HG03442 (cell line): Measurements from ENCODE around the gene GMPS.
A peak's percentile ranks its signal among the peaks of the same experiment; 100 is the strongest.
"Not testable (repeated sequence)": the region's sequence is repeated elsewhere in the genome, so short reads cannot be mapped to it uniquely, and the experiment has no call there.

ENCODE experiments used
- ATAC-seq: cut with Tn5 transposase; IDR thresholded peaks from one replicate; pipeline ENCODE4 v1.9.1; 2021; ENCODE audit warnings: mild to moderate bottlenecking, moderate library complexity; ENCODE audit not compliant: unreplicated experiment

GMPS gene

DNA sequence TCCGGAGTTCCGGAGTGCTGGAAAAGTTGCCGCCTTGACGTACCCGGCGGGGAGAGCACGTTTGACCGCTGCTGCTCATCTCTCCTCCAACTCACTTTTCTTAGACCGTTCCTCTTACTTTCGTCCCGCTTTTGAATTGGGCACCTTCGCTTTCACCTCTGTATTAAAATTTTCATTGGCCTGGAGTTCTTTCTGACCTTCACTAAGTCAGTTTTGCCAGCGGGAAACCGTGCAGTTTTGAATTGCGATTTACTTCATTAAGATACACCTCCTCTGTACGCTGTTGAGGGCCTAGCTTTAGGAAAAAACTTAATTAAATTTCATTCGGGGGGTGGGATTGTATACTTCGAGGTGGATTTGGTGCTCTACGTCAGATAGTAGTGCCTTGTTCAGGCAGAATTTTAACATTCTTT, 1.3 kb downstream of the GMPS start:
- ATAC-seq = no peak

DNA sequence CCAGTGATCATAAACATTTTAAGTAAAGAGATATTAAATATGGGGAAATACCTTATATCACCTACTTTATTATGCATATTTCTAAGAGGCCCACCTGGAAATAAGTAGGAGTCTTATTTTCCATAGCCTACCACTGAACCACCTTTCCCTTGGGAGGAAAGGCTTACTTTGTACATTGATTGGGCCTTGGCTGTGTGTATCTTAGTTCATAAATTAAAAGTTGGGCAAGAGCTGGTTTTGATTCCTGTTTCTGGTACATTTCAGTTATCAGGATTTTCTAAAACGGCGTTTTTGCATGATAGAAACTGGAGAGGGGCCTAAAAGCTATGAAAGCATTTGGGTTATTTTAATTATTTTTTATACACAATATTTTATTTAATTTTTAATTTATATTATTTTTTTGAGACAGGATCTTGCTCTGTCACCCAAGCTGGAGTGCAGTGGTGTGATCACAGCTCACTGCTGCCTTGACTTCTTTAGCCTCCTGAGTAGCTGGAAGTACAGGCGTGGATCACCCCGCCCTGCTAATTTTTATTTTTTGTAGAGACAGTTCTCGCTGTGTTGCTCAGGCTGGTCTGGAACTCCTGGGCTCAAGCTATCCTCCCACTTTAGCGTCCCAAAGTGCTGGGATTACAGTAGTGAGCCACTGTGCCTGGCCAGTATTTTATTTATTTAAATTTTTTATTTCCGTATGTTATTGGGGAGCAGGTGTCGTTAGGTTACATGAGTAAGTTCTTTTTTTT, 2.6 kb downstream of the GMPS start:
- ATAC-seq = no peak

DNA sequence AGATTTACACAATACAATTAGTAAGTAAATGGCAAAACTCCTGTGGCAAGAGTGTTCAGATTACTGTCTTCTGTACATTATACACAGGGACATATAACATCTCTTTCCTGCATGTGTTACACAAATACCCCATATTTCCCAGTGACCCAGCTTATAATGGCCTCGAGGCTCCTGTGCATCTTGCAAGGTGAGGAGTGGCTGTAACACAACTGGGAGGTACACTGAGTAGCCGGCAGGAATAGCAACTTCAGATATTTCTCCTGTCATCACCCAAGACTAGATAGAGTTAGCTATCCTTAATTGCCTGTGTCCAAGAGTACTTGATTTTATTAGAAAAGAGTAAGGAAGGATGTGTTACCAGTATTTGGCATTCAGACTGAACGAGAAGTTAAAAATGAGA, 5.6 kb downstream of the GMPS start:
- no peak for ATAC-seq

DNA sequence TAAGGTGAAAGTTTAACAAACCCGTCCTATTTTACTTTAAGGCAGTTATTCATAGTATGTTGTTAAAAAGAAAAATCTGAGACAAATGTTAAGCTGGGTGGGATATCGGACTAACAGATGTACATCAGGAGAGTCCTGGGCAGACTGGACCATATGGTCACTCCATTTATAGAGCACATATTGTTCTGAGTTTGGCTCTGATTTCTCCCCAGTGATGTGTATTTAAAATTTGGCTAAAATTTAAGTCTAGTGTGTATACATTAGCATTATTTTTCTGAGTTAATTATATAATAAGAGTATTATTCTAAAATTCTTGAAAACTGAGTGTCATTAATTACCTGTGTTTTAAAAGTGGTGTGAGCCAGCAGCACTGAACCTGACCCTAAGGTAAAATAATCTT, 6.1 kb downstream of the GMPS start:
- no peak for ATAC-seq

DNA sequence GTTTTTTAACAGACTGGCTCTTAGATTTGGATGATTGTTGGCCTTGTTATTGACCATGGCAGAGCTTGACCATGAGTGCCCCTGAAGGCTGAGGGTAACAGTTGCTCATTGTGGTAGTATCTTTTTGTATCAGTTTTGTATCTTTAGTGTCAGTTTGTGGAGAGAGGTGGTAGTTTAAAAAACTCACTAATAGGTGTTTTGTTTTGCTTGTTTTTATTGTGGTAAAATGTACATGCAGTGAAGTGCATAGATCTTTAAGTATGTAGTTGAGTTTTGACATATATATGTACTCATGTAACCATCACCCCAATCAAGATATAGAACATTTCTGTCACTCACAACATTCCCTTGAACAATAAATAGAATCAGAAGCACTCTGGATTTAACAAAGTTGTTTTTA, 9.8 kb downstream of the GMPS start:
- no peak for ATAC-seq

DNA sequence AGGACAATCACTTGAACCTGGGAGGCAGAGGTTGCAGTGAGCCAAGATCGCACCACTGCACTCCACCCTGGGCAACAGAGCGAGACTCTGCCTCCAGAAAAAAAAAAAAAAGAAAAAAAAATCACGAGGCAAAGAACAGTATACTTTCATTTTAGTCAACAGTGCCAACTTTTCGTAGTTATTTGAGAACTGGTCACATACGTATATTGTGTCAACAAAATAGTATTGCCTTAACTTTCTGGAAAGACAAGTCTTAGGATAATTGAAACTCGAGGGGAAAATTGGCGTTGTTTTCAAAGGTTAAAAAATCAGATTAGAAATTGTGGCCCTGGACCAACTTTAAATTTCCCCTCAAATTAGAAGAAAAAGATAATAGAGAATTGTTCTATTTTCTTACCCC, 13.8 kb downstream of the GMPS start:
- ATAC-seq = no peak

DNA sequence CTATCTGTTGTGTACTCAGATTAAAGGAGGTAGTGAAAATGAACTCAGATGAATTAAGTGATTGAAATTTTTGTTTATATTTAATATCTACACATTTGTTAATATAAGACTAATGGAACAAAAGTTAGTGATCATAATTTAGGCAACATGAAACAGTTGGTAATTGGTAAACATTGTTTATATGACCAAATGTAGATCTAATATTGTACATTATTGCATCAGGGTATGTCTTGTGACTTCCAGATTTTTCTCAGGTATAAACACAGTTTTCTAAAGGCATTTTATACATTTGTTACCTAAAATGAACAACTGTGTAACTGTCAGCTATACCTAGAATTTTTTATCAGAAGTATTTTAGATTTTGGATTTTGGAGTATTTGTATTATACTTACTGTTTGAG, 14.8 kb downstream of the GMPS start:
- no peak for ATAC-seq

DNA sequence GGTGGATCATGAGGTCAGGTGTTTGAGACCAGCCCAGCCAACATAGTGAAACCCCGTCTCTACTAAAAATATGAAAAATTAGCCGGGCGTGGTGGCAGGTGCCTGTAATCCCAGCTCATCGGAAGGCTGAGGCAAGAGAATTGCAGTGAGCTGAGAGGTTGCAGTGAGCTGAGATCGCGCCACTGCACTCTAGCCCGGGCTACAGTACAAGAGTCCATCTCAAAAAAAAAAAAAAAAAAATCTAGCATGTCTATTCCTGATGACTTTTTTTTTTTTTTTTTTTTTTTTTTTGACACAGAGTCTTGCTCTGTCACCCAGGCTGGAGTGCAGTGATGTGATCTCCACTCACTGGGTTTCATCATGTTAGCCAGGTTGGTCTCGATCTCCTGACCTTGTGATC, 15.9 kb downstream of the GMPS start:
- not testable (repeated sequence) for ATAC-seq

DNA sequence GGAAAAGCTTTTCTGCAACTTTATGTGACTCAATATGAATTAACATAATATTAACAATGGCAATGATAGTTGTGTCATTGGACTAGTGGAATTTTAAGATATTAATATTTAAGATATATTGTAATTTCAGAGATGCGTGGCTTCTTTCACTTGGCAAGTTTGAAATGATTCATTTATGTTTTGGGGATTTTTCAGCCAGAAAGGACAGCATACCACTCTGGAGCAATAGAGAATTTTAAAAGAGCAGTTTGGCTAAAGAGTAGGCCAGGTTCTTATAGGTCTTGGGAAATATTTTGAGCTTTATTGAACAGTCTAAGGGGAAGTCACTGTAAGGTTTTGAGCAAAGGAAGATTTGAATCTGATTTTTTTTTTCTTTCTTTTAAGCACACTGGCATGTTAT, 16.5 kb downstream of the GMPS start:
- peak; percentile 32 for ATAC-seq

DNA sequence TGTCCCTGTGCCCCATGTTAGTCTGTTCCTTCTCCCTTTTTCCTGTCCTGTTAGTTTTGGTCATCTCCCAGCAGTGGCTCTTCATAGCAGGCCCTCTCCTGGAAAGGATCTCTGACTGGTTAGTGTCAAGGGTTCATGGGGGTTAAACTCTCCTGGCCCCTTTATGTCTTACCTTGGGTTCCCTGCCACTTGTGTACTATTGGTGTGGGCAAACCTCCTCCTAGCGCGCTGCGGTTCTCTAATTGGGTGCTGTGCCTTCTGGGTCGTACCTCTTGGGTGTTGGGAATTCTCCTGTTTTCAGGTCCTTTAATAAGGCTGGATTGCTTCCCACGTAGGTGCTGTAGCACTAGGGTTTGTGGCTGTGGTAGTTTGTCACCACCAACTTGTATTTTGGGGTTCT, 18.8 kb downstream of the GMPS start:
- ATAC-seq = no peak

DNA sequence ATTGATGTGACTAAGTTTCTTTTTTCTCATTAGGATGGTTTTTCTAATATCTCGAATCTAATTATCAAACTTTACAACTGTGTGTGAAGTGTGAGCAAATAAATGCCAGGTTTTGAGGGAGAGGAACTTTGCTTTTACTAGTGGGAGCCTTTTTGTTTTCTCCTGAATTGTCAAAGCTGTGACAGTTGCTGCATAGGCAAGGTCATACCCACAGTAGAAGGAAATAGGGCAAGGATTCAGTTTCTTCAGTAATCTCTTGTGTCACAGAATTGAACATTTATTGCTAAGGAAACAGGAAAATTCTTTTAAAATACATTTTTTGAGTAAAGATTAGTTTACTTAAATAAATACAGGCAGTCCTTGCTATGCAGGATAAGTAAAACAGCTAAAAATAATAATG, 19.5 kb downstream of the GMPS start:
- no peak for ATAC-seq

DNA sequence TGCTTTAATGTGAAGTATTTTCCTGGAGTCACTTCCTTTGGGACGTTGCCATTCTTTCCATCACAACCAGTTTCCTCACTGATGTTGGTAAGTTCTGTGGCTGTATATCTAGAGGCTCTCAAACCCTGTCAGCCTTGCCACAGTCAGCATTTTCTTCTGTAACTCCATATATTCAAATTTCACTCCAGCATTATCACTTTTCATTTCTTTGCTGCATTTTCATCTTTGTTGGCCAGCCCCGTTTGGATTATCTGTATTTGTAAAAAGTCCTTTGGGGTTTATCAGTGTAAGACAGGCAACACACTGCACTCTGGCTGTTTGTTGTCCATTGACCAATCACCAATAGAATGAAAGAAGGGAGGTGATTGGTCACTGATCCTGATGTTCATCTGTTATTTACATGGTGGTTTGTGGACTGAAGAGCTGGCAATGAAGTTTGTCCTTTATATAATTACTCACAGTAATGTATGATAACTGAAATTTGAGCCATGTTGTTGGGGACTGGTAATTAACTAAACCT, 20.3 kb downstream of the GMPS start:
- ATAC-seq = no peak

DNA sequence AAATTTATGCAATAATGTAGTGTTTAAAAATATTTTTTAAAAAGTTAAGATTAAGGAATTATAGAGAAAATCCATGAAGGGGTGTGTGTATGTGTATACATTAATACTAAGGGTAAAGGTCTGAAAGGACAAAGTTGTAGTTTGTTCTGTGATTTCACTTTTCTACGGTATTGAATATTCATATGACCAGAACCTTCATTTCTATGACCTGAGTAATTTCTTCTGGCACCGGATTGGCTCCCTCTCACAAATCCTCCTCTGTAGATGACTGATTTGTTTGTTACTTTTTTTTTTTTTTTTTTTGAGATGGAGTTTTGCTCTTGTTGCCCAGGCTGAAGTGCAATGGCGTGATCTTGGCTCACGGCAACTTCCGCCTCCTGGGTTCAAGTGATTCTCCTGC, 20.9 kb downstream of the GMPS start:
- no peak for ATAC-seq

DNA sequence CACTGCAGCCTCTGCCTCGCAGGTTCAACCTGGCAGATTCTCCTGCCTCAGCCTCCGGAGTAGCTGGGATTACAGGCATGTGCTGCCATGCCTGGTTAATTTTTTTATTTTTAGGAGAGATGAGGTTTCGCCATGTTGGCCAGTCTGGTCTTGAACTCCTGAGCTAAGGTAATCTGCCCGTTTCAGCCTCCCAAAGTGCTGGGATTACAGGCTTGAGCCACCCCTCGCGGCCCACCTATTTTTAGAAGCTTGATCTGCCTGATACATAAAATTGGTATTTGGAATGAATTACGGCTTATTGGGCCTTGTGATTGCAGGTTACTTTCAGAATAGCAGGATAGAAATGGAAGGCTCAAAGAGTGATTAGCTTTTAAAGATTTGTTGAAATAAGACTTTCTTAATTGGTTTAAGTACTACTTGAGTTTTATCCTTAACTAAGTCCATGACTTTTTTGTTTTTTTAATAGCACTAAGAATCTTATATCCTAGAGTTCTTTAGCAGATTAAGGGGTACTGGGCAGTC, 25.0 kb downstream of the GMPS start:
- ATAC-seq = no peak

DNA sequence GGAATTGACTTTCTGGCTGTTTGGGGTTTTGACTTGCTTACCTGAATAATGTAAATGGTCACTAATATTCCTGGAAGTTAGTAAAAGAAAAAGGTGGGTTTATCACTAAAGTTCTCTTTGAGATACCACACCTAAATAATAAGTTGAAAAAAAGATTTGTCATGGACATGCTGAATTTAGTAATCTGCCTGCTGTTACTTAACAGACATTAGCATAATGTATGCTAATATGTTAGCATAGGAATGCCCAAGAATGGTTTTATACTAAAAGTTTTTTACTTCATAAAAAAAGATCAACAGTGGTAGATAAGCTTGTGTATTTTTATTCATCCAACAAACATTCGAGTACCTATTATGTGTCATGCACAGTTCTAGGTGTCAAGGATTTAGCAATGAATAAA, 36.5 kb downstream of the GMPS start:
- no peak for ATAC-seq

DNA sequence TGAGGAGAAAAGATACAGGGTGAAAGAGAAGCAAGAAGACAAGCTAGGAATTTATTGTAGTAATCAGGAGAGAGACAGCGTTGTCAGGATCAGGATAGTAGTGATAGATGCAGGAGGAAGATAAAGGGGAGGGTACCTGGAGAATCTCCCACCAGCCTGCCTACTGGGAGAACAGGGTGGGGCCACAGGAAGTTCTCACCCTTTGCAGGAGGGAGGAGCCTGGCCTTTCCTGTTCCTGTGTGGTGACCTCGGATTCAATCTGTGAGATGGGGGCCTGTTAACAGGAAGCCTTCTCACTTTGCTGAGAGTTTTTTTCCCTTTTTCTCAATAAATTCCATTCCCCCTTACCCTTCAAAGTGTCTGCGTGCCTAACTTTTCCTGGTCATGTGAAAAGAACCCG, 37.6 kb downstream of the GMPS start:
- ATAC-seq = no peak

DNA sequence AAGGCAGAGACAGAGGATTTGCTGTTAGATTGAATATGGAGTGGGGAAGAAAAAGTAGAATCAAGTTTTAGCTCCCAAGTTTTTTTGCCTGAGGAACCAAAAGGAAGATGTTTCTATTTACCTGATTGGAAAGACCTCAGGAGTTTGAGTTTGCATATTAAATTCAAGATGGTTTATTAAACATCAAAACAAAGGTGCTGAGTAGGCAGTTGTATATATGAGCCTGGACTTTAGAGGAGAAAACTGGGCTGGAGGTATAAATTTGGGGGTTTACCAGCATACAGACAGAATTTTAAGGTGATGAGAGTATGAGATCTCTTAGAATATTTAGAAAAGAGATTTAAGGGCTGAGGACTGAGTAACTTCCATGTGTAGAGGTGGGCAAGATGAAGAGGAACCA, 38.2 kb downstream of the GMPS start:
- no peak for ATAC-seq

DNA sequence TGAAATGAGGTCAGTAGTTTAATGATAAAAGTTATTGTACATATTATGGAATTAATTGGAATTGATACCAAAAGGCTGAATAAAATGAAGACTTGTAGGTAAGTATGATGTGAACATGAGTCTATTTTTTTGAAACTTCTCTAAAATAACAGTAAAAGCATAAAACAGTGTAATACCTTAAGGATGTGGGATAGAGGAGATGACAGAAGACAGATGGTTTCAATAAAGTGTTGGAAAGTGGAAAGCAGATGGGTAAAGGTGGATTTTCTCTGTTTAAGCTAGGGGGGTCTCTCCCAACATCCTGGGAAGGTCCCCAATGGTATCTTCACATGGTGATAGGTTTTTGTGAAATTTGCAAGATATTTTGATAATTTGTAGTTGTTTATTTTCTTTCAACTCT, 41.6 kb downstream of the GMPS start:
- no peak for ATAC-seq

DNA sequence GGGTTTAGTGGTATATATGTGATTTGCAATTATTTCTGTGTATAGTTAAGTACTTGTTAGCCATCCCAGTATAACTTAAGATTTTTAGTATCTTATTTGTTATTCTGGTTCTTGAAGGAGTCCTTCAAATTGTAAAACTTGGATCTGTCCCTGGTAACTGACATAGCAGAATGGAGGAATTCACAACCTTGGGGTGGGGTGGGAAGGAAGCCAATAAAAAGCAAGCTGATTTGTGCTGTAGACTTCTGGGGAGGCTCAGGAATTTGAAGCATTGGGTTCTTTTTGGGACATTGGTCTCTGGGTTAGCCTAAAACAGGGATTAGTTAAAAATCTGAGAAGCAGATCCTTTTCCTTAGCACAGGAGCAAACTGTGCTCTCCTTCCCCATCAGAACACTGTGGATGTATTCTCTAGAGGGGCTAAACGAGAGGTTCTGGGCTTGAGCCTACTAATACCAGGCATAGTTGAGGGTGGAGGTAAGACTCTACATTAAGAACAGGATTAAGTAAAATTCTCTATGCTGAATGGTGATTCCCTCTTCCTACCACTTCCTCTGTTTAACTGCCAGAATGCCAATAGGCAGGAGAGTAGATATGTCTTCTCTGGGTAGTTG, 42.2 kb downstream of the GMPS start:
- ATAC-seq = no peak

DNA sequence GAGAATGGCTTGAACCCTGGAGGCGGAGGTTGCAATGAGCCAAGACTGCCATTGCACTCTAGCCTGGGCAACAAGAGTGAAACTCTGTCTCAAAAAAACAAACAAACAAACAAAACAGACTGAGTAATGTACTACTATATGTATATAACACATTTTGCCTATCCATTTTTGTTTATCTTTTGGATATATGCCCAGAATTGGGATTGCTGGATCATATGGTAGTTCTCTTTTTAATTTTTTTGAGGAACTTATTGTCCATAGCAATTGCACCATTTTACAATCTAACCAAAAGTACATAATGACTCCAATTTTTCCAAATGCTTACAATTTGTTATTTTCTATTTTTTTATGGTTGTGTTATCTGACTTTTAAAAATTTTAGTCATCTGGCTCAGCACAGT, 47.3 kb downstream of the GMPS start:
- no peak for ATAC-seq

DNA sequence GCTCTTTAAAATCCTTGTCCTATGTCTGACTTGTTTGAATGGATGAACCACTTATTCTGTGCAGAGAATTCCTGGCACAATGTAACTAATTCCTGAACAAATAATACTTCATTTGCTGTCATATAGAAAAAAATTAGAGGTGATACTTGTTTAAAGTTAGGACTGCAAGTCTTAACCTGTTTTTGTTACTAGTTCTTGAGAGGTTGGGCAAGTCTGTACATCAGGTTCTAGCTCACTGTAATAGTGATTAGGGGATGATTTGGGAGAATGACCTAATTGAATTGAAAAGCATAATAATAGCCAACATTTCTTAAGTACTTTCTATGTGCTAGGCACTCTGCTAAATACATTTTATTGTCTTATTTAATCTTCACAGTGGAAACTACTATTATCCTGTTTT, 49.3 kb downstream of the GMPS start:
- no peak for ATAC-seq

DNA sequence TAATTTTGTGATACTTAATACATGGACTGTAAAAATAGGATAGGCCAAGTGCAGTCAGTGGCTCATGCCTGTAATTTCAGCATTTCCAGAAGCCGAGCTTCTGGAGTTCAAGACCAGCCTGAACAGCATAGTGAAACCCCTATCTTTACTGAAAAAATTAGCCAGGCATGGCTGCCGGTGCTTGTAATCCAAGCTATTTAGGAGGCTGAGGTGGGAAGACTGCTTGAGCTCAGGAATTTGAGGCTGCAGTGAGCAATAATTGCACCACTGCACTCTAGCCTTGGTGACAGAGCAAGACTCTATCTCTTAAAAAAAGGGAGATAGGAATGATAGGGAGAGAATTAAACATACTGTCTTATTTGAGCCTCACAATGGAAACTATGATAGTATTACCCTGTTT, 51.0 kb downstream of the GMPS start:
- no peak for ATAC-seq

DNA sequence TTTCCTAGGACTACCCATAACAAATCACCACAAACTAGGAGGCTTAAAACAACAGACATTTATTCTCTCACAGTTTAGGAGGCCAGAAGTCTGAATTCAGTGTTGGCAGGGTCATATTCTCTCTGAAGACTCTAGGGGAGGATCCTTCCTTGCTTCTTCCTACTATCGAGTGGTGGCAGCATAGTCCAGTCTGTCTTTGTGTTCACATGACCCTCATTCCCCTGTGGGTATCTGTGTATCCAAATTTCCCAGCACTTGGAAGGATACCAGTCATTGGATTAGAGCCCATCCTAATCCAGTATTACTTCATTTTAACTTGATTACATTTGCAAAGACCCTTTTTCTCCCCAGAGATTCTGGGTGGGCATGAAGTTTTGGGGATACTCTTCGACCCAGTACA, 63.8 kb downstream of the GMPS start:
- no peak for ATAC-seq
